HEK293T (cell line): ENCODE measurements around the gene OR52E8.

Source experiments
- ELF4 ChIP-seq: fragments of 450-650 bp; IDR thresholded peaks from 2 replicates; pipeline ENCODE4 v1.6.1; 2017; ENCODE audit warnings: antibody characterized with exemption
- SUZ12 ChIP-seq: fragments of 450-650 bp; IDR thresholded peaks from 2 replicates; pipeline ENCODE4 v1.6.1; 2016; ENCODE audit warnings: mild to moderate bottlenecking

GRCh38 chr11:5887172-5887571, 29.7 kb upstream of the OR52E8 start:
- TF ChIP-seq SUZ12: no peak
- no peak for TF ChIP-seq ELF4
